RPMI7951 (cell line): Measurements from ENCODE around the gene C10orf67. TPM values are rescaled to one million over a fixed set of nuclear protein-coding genes. Genes with fewer than 3 reads are reported as not detected.
"Not testable (repeated sequence)": the region's sequence is repeated elsewhere in the genome, so short reads cannot be mapped to it uniquely, and the experiment has no call there.

ENCODE experiments used
- DNase-seq: peaks from one replicate; pipeline ENCODE4 v3.0.0-alpha.2; 2012; ENCODE audit warnings: low read depth
- total RNA-seq: library from RNA; depleted of rRNA; stranded (reverse); fragments of >200 nt; shearing (Covaris generic); gene quantifications from 2 replicates; pipeline ENCODE4 v1.2.3, GENCODE V29; 2014

The C10orf67 gene
- total RNA-seq, 1 experiment from 2014 or later, result not detected

DNA sequence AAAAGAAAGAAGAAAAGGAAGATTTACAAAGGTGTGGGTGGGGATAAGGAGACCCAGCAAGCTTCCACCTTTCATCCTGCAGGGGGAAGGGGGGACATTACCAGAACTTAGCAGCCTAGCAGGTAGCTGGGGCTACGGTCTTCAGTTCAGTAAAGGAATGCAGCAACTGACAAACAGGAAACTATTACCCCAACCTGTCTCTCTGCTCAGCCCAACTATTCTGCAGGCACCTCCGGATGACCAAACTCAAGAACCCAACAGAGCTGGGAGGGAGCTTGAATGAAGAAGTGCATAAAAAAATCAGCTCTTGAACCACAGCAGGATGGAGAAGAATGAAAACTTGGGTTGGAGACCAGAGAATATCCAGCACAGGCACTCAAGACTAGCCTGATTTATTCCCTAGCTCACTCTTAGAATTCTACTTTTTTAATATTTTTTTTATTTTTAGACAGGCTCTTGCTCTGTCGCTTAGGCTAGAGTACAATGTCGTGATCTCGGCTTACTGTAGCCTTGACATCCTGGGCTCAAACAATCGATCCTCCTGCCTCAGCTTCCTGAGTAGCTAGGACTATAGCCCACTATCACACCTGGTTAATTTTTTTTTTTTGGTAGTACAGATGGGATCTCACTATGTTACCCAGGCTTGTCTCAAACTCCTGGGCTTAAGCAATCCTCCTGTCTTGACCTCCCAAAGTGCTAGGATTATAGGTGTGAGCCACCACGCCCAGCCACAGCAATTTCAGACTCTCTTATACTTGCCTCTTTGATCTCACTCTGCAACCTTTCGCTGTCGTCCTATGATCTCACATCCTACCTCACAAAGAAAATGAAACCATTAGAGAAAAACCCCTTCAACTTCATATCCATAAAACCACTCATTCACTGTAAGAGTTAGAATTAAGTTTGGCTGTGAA is 18.5 kb upstream of the C10orf67 start:
- no peak for DNase-seq

GRCh38 chr10:23362069-23362830 is 17.7 kb upstream of the C10orf67 start:
- no peak for DNase-seq

GRCh38 chr10:23361665-23362064 is 17.1 kb upstream of the C10orf67 start:
- DNase-seq, result no peak

- DNase-seq, result no peak
Measured at GRCh38 chr10:23359692-23360380, 15.2 kb upstream of the C10orf67 start.

GRCh38 chr10:23358357-23358756 is 13.8 kb upstream of the C10orf67 start:
- DNase-seq, result no peak

DNA sequence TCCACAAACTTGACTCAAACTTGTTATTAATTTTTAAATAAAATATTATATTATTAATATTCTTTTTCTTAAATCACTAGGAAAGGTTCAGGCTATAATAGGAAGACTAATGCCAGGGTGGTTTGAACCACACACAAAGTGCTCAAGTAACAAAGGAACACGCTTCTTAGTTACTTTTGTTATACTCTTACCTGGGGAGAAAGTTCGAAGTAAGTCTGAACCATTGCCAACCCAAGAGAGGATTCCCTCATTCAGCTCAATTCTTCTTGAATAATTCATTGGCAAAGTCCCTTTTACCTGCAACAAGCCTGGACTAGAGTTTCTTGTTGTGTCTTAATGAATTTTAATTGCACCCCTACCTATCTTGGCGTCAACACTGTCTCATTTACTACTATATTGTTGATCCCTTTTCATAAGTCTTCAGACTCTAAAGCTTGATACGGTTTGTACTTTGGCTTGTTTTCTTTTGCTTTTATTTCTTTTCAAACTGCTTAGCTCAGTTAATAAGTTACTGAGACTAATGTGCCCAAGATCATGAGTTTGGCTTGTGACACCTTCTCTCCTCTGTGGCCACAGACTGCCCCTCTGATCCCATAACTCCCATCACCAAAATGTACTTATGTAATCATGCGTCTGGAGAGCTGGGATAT is 10.2 kb upstream of the C10orf67 start:
- no peak for DNase-seq

GRCh38 chr10:23351926-23352519 is 7.4 kb upstream of the C10orf67 start:
- DNase-seq, result peak; percentile 57

GRCh38 chr10:23350706-23351105 is 6.1 kb upstream of the C10orf67 start:
- DNase-seq, result not testable (repeated sequence)

GRCh38 chr10:23345861-23346260 is 1.3 kb upstream of the C10orf67 start:
- DNase-seq, result peak; percentile 88

DNA sequence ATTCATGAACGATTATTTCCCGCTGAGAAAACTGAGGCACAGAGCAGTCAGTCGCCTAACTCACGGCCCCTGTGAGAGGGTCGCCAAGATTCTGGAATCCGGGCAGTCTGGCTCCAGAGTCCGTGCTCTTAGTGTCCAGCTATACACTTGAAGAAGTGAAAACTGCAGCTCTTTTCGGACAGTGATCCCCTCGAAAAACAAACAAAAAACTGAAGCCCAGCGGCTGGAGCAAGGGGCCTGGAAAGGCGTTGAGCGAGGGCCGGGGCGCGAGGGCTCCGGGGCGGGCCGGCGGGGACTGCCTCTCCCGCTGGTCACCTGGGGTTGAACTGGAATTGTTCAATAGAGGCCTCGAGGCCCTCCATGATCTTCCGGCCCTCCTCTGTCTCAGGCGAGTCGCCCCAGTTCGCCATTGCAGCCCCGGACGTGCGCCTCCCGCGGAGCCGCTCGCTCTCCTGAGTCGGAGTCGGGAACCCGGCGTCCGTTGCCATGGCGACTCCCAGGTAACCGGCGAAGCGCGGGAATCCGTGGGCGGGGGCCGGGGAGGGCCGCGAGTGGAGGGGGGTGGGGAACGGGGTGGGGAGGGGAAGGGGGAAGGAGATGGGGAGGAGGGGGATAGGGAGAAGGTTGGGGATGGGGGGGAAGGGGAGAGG is 881 bp downstream of the C10orf67 start:
- DNase-seq, result peak; percentile 53

DNA sequence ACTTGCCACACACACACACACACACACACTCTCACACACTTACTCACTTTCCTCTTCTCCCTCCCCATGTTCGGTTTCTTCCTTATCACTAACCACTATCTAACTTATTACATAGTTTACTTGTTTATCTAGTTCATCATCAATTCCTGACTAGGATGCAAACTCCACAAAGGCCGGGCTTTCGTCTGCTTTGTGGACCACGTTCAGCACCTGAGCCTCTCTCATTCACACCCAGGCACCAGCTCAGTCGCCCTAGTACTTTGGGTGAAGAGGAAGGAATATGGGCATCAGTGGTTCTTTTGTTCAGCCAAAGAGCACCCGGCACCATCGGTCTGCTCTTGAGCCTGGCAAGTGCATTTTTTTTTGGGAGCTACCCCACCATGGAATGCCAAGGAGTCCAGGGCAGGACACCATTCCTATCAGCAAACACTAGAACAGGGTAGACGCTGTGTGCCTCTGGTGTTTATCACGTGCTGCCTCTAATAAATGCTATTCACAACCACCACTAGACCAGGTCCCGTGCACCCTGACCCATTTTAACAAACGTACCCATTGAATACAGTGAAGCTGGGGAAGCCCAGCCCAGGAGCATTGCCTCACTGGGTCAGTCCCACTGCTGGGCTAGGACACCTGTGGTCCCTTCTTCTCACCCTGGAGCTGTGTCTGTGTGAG is 2.2 kb downstream of the C10orf67 start:
- no peak for DNase-seq

DNA sequence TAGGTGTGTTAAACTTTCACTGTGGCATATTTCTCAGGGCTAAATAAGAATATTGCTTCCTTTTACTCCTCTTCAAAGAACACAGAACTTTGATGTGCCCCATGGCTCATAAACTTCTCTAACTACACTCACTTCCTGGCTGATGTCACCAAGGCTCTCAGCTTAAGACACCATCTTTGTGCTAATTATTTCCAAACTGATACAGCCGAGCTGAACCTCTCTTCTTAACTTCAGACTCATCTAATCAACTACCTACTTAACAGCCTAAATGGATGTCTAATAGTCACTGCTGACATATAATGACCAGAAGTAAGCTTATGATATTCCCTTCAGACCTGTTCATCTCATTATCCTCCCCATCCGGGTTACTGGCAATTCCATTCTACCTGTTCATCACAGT is 3.6 kb downstream of the C10orf67 start:
- peak; percentile 31 for DNase-seq

DNA sequence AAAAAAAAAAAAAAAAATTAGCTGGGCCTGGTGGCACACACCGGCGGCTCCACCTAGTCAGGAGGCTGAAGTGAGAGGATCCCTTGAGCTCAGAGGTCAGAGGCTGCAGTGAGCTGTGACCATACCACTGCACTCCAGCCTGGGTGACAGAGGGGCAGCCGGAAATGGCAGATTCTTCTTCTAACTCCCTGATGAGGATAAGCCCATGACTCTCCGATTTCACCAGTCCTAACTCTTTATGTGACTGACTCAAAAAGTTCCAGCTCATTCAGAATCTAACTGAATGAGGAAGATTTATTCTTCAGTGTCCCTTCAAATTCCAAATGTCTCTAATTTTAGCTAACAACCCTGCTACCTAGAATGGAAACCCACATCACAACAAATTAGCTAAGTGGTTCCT is 4.2 kb downstream of the C10orf67 start:
- DNase-seq, result no peak

- DNase-seq, result no peak
Measured at GRCh38 chr10:23338886-23339285, 5.7 kb downstream of the C10orf67 start.

- DNase-seq, result peak; percentile 43
Measured at GRCh38 chr10:23338155-23338828, 6.3 kb downstream of the C10orf67 start.

GRCh38 chr10:23337616-23338015 is 7.0 kb downstream of the C10orf67 start:
- no peak for DNase-seq

DNA sequence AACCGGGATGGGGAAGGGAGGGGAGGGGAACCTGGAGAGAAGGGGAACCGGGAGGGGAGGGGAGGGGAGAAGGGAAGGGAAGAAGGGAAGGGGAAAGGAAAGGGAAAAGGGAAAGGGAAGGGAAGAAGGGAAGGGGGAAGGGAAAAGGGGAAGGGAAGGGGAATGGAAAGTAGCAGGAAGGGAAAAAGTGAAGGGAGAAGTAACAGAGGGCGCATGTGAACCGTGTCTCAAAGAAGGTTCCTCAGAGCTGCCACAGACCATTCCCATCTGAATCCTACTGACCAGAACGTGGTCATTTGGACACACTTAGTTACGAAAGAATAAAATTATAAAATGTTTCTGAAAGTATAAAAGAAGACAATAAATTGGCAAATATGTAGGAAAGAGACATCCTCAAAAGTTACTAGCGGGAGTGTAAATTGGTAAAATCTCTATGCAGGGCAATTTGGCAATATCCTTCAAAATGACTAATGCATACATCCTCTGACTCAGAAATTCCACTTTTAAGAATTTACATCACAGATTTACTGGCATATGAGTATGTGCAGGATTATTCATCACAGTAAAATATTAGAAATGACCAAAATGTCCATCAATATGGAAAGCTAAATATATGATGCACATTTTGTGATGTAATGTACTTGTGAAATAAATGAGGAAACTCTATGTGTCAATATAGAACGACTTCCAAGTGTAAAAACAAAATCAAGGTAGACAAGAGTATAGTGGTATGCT is 12.9 kb downstream of the C10orf67 start:
- DNase-seq, result peak; percentile 63

DNA sequence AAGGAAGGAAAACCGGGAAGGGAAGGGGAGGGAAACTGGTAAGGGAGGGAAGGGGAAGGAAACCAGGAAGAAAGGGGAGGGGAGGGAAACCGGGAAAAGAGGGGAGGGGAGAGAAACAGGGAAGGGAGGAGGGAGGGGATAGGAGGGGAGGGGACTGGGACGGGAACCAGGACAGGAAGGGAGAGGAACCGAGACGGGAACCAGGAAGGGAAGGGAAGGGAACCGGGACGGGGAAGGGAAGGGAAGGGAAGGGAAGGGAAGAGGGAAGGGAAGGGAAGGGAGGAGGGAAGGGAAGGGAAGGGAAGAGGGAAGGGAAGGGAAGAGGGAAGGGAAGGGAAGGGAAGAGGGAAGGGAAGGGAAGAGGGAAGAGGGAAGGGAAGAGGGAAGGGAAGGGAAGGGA is 13.6 kb downstream of the C10orf67 start:
- no peak for DNase-seq
